Measurements from ENCODE around the gene RERE.

RERE gene

DNA sequence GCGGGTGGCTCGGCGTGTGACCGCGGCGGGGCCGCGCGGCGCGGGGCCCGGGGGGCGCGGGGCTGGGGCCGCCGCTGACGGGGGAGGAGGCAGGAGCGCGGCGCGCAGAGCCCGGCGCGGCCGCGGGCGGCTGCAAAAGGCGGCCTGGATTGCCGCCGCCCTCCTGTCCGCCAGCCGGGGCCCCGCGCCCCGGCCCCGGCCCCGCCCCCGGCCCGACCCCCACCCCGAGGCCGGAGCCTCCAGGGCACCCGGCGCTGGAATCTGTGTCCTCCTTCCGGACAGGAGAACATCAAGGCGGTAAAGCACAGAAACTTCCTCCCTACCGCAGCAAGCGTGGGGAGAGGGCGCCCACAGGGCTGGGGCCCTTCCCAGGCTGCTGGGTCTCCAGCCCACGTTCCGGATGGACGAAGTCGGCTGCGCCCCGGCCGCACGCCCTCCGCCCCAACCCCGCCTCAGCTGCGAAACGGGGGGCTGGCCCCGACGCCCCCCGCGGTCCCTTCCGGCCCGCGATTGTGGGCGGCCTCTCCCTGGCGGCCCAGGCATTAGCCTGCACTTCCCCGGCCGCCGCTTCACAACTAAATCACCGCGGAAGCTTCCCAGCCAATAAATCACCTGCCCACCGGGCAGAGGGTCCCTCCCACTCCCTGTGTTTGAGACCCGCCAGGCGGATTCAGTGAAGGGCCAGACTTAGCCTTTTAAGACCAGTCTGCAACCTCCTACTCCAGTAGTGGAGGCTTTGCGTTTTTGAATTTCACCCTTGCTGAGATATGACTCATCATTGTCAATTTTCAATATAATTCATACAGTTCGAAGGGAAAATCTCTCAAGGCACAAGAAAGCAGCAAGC, 393.5 kb downstream of the RERE start:
- peak; percentile 63 for DNase-seq (ENCODE audit: low read depth)

DNA sequence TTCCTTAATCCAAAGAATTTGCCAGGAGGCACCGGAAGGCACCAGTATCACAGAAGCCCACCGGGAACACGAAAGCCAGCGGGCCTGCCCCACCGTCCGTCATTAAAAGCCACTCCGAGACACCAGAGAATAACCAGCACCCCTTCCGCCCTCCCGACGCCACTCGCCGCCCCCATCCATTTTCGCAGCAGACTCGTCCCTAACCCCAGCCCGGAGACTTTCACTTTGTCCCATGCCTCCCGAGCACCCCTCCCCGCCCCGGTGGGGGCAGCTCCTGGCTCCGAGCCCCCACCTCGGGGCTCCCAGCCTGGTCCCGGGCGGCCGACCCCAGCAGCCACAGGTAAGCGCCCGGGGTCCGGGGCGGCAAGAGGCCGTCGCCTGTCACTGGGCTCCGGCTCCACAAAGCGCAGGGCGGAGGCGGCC, 394.2 kb downstream of the RERE start:
- peak; percentile 23 for DNase-seq (ENCODE audit: low read depth)

DNA sequence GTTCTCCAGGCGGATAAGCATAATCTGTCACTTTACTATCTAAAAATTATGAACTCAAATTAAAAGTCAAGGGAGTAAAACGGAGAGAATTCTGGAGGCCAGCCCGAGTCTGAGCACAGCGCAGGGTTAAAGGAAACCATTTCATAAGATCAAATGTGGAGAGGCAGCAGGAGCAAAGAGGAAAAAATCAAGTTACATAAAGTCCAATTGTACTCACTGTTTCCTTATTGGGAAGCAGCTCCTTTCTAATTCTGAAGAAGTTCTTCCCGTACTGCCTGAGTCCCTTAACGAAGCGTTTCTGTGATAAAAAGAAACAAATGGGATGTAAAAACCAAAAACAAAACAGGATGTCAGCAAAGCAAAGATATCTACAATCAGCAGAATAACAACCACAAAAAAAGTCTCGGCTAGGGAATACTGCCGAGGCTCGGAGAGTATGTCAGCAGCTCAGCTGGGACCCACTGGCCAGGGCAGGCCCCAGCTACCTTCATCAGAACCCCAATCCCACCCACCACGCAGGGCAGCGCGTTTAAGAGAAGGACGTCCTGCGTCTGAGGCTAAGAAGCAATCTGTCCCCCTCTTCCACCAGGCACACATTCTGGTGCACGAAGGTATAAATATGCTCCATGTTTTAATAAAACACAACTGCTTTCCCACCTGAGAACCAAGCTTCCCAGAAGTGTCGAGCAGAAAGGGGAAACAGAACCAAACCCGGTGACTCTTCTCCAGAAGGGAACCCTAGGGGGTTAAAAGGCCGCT, 394.8 kb downstream of the RERE start:
- DNase-seq (ENCODE audit: low read depth) = no peak

DNA sequence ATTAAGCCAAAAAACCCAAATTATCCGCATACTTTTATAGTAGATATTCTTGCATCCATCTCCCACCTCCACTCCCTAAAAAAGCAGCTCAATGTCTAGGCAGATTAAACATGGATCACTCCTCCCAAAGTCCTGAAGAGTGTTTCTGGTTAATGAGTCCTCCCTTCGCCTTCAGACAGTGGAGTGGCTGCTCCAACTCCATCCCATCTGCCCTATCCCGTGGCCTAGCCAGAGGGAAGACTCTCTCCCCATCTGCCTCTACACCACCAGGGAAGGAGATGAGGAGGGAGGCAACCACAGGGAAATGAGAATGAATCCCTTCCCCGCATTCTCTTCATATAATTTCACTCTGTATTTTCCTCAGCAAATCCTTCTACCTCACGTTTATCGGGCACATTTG, 395.7 kb downstream of the RERE start:
- DNase-seq (ENCODE audit: low read depth) = no peak

DNA sequence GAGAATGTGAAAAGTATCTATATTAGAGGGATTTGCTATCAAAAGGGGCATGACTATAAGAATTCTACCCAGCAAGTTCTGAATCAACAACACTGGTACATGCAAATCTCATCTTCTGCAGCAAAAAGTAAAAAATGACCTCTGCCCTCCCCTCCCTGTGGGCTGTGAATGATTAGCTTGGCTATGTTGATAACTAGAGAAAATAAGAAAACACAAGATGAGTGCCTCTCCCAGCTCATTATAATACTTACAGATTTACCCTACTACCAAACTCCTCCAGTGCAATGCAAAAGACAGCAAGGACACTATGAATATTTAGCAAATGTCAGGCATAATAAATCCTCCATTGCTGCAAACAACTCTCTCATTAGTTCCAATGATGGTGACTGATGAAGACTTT, 397.1 kb downstream of the RERE start:
- DNase-seq (ENCODE audit: low read depth) = no peak

DNA sequence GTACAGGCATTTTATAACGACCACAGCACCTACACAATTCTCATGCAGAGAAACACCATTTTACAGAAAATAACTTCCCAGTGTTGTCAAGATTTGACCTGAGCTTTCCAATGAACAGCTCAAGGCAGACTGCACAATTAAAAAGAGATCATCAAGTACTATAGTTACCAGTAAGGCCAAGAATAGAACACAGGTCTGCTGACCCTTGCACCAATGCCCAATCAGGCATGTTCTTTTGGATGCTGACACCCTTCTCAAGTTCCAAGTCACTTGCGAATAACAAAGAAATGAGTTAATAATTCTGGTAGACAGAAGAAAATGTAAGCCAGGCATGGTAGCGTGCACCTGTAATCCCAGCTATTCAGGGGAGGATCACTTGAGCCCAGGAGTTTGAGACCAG, 397.6 kb downstream of the RERE start:
- no peak for DNase-seq (ENCODE audit: low read depth)

DNA sequence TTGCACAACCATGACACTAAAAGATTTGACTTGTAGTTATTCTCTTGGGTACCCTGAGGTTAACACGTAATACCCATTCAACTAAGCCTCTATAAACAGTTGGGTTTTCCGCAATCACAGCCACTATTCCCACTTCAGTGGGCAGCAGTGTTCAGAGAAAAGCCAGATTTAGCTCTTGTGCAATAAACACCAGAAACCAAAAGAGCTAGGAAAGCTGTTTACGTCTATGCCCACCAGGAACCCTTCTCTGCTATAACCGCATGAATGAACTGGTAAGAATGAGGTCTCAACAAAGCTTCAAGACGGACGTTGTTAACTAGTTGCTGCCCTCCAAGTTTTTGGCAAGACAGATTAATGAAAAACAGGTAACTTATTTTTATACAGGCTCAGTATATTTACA, 398.3 kb downstream of the RERE start:
- DNase-seq (ENCODE audit: low read depth) = no peak

DNA sequence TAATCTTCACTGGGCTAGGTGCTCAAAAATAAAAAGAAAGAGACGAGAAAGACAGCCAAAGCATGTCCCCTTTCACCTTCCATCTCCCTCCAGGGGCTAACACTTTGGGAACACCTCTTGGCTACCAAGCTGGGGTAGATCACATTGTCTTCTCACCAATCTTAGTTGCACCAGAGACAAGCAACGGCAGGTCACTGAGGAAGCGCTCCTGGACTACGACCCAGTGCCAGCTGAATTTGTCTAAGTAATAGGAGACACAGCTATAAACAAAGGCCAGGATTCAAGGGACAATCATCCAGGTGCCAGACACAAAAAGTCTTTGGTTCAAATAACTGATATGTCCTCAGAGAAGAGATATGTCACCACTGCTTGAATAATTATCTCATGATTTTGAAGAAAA, 399.1 kb downstream of the RERE start:
- DNase-seq (ENCODE audit: low read depth) = no peak

DNA sequence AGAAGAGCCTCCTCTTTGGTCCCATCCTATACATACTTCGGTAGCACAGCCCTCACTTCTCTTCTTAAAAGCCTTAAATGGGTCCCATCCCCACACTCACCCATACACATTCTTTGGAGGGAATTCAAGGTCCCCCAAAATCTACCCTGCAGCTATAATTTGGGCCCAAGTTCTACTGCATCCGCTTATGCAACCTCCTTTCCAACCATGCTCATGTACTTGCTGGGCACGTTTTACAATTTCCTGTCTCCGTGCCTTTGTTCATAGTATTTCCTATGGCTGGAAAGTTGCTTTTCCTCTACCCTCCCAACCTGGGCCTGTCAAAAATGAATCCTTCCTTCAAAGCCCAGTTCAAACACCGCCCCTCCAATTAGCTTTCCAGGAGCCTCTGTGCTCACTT, 399.8 kb downstream of the RERE start:
- no peak for DNase-seq (ENCODE audit: low read depth)

DNA sequence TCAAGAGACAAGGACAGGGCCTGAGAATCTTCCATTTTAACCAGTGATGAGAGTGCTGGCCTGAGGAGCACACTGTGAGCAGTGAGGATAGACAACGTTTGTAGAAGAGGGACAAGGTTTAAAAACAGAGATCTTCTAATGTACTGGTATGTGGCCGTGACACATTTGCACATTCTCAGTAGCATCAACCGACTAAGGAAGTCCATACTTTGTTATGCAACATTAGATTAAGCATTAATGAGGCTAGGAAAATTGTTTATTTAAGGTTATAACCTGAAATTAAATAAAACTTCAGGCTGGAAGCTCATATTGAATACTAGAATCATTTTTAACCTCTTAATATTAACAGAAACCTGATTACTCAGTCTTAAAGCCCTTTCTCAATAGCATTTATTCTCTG, 400.6 kb downstream of the RERE start:
- DNase-seq (ENCODE audit: low read depth) = no peak

DNA sequence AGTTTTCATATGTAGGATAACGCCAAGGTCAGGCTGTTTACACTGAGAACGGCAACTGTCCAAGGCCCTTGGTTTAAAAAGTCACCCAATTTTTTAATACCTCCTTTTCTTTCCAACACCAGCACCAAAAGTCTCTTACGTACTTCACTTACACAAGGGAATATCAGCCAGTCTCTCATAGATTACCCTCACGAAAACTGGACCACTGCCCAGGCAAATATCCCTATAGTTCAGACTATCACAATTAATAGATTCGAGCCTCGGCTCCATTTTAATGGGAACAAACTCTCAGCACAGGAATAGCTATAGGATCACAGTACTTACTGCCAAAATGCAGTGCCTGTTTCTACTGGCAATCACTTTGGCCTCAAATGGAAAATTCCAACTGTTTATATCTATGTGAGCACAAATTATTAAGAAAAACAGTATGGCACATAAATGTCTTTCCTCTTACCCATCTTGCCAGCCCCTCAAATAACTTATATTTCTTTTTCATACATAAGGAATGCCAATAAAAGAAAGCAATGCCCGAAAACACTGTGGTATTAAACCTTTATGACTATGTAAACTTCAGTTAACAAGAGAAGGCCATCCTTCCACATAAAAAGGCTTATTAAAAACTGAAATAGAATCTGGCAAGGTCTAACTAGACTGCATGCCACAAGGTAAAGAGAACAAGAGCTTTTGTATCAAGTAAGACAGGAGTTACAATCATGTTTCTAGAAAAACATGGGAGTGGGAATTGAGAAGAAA, 401.7 kb downstream of the RERE start:
- DNase-seq (ENCODE audit: low read depth) = no peak

DNA sequence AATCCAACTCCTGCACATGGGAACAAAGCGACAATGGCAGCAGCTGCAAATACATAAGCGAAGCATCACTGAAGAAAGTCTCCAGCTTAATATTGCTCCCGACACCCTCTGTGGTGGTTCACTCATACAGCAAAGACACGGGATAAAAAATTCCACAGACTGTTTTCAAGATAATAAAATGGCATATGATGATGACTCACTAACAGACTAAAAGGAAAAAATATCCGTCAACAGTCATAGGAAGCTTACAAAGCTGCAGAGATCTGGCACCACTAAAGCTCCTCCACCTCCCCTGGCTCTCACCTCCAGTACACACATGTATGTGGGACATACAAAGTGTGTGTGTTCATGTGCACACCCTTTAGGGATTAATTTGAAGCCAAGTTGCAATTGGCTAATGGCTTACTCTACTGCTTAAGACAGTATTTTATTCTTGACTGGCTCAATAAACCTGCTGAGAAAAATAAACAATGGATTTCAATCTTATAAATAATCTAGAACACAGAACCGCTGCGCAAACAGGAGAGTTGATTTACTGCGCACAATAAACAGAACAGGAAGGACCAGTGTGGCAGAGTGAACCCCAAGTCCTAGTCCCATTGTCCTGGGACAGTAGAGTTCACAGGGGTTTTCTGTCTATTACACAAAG, 405.1 kb downstream of the RERE start:
- no peak for DNase-seq (ENCODE audit: low read depth)

DNA sequence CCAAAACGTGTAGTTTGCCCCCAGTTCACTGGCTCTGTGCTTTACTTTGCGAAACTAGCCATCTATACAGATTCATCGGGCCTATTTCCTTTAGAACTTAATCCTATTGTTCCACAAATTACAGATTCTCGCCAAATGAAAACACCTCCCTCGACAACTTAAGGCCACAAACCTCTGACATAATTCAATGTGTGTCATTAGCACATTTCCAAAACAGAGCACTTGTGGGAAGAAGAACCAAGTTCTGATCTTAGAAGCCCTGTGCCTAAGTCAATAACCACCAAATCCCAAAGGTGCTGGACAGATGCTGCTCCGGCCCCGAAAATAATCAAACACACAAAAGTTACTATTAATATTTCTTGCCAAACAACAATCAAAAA, 405.6 kb downstream of the RERE start:
- DNase-seq (ENCODE audit: low read depth) = no peak

DNA sequence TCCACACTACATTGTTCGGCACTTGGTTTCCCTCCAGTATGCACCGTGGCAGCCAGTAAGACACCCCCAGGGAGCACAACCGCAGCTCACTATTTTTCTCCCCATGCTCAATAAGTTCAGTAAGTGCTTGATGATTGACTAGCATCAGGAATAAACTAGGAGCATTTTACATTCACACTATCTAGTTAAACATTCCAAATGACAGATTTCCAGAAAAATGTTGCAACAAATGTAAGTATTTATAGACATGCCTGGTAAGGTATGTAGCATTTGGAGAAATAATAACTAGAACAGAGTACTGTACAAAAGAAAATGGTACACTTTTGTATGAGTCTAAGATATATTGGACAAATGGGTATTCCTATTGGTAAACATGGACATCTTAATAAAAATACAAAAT, 406.6 kb downstream of the RERE start:
- no peak for DNase-seq (ENCODE audit: low read depth)

DNA sequence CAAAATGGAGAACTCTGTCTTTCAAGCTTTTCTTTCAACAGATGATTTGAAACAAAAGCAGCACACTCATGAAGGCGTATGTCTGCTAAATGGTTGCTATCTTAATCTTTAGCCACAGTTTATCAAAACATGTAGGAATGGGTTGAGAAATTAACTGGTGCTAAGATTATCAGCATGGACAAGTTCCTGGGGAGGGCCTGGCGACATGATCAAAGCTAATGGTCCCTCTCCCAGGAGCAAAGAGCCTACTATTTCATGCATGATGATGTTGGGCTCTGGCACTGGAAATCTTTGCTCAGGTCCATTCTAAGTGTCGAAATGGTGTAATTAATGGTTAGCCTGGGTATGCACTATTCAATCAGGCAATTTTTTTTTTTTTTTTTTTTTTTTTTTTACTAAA, 407.8 kb downstream of the RERE start:
- DNase-seq (ENCODE audit: low read depth) = no peak

DNA sequence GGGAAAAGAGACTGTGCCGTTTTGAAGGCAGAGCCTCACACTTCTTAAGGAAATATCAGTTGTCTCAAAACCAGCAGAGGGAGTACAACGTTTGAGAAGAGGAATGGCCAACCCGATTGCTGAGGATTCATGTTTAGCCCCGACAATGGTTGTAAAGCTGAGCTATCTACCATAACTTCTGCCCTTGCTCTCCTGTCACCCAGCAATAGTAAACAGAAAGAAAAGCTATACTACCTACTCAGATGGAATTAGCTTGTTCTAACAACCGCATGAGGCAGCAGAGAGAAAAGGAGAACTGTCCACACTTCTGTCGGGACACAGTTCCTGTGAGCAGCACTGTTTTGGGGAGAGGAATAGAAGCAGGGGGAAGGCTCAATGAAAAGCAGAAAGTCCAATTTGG, 408.3 kb downstream of the RERE start:
- no peak for DNase-seq (ENCODE audit: low read depth)

DNA sequence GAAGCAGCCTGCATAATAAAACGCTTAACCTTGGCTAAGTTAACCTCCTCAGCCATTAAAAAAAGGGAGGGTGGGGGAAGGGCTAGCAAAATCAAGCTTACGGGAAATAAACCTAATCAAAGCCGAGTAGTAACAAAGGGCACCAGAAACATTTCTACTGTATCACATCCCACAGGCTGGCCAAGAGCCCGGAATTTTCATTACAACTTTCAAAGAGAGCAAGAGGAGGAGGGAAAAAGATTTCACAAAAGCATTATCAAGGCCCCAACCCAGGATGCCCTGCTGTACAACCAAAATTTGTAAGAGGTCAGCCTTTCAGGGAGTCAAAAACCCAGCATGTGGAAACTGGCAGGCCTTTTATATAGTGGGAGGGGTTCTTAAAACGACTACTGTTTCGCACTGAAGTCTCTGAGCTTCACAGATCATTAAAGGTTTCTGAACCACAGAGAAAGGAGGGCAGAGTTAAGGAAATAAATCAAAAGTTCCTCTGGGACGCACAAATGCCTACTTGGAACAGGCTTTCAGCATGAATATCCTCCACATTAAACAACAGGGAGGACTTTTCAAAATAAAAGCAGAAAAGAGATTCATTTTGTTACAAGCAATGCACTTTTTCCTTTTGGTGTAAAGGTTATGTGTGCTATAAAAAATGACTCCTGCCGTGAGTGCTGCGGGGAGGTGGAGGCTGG, 409.1 kb downstream of the RERE start:
- no peak for DNase-seq (ENCODE audit: low read depth)

DNA sequence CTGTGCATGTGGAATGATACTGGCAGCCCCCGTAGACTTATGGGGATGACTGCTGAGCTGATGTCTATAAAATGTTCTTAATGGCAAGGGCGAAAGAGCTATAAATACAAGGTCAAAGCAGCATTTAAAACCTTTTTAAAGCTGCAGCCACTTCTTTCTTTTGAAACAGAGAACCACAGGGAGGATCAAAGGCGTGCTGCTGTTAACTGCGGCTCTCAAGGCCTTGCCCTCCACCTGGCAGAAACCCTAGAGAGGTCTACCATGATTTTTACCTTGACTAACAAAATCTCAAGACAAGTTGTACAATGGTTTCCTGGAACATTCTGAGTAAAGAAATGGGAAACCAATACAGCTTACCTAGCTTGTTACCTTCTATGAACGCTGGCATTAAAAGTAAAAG, 409.8 kb downstream of the RERE start:
- no peak for DNase-seq (ENCODE audit: low read depth)

DNA sequence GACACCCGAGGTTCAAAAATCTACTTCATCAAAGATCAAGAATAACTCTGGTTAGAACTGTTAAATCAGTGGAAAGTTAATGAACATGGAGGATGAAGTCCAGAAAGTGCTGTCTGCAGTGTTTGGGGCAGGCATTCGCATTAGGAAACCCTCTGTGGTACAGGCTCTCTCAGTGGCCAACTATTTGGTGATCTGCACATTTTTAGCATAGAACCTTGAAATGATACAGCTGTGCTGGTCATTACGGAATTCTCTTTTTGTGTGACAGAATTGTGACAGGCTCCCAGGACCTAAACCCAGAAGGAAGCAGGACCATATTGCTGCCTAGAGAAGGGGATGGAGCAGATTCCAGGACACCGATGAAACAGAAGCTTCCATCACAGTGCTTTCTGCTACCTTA, 410.5 kb downstream of the RERE start:
- no peak for DNase-seq (ENCODE audit: low read depth)

DNA sequence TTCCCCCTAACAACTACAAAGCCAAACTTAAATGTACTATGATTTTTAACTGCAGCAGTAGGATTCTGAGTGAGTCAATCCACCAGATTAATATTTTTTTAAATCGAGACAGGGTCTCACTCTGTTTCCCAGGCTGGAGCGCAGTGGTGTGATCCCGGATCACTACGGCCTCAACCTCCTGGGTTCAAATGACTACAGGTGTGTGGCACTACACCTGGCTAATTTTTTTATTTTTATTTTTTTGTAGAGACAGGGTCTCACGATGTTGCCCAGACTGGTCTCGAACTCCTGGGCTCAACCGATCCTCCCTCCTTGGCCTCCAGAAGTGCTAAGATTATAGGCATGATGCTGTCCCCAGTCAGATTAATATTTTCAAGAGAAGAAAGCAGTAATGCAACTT, 411.4 kb downstream of the RERE start:
- DNase-seq (ENCODE audit: low read depth) = no peak

DNA sequence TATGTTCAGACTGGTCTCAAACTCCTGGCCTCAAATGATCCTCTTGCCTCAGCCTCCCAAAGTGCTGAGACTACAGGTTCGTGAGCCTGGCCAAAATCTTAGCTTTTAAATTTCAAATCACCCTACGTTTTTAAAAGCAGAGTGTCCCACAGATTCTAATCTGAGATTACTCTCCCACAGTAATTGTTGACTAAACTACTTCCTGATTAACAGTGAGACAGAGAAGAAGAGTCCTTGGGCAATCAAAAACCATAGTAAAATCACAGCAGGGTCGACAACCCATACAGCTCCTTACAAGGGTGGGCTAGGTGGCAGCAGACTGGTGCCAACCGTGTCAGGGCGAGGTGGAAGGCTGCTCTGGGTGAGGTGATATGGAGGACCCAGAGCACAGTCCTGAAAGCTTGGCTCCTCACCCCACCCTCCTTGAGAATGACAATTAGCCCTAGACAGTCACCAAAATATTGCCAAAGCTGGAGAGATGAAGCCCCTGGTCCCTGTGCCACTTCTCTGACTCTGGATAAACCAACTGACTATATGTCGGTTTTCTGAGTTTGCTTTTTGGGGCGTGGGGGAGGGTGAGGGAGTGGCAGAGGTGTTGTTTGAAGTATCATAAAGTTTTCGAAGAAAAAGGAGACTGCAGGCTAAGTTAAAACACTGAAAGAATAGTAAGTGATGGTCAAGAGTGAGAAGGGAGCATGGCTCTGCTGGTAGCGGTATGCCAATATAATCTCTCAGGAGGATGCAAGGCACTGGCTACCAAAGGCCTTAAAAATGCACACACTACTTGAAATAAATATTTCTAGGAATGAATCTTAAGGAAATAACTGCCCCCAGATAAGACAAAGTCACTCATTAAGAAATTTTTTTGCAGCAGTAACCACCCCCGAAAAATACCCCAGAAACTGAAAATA, 412.7 kb downstream of the RERE start:
- DNase-seq (ENCODE audit: low read depth) = no peak

All from activated T-cell treated with anti-CD3 and anti-CD28 coated beads for 48 hours (primary cell).